ENCODE data around the gene TFDP1.

TFDP1 gene

GRCh38 chr13:113667771-113668490 lies 83.4 kb downstream of the TFDP1 start:
- no peak for DNase-seq (ENCODE audit: low spot score)
- TF ChIP-seq CTCF (conservative IDR thresholded peaks at IDR 0.05; ENCODE audit: low read depth), result no peak
- POLR2A ChIA-PET (ENCODE audit: low non-redundant PET), result no interaction called here
- no peak overlapping the region for H3K27ac ChIP-seq
- CTCF ChIA-PET, result interaction anchor here (0.6 to 1.1 kb wide), 2 partner anchors 57 to 77 kb away, joined by 3 to 4 read pairs; no protein-coding TSS in a partner anchor

- TF ChIP-seq CTCF (conservative IDR thresholded peaks at IDR 0.05; ENCODE audit: low read depth), result no peak
- DNase-seq (ENCODE audit: low spot score), result no peak
- CTCF ChIA-PET, result interaction anchor here (1.1 kb wide), 1 partner anchor 56 kb away, joined by 4 read pairs; no protein-coding TSS in a partner anchor
- H3K27ac ChIP-seq, result no peak overlapping the region
- POLR2A ChIA-PET (ENCODE audit: low non-redundant PET), result no interaction called here
Observed at GRCh38 chr13:113668491-113668971, 84.0 kb downstream of the TFDP1 start.

GRCh38 chr13:113669231-113669754 lies 84.7 kb downstream of the TFDP1 start:
- TF ChIP-seq CTCF (conservative IDR thresholded peaks at IDR 0.05; ENCODE audit: low read depth), result no peak
- no peak overlapping the region for H3K27ac ChIP-seq
- ChIA-PET CTCF (interaction anchor here (1.1 kb wide), 1 partner anchor 55 kb away, joined by 4 read pairs; no protein-coding TSS in a partner anchor), POLR2A (ENCODE audit: low non-redundant PET) (no interaction called here)
- DNase-seq (ENCODE audit: low spot score), result no peak

GRCh38 chr13:113669755-113670341 lies 85.3 kb downstream of the TFDP1 start:
- H3K27ac ChIP-seq, result no peak overlapping the region
- CTCF ChIA-PET, result no interaction called here
- TF ChIP-seq CTCF (conservative IDR thresholded peaks at IDR 0.05; ENCODE audit: low read depth), result no peak
- no peak for DNase-seq (ENCODE audit: low spot score)
- POLR2A ChIA-PET (ENCODE audit: low non-redundant PET), result no interaction called here

GRCh38 chr13:113670541-113670940 lies 86.0 kb downstream of the TFDP1 start:
- no peak for TF ChIP-seq CTCF (conservative IDR thresholded peaks at IDR 0.05; ENCODE audit: low read depth)
- CTCF ChIA-PET, result interaction anchor here (0.8 kb wide), 1 partner anchor 54 kb away, joined by 4 read pairs; no protein-coding TSS in a partner anchor
- no peak overlapping the region for H3K27ac ChIP-seq
- DNase-seq (ENCODE audit: low spot score), result no peak
- POLR2A ChIA-PET (ENCODE audit: low non-redundant PET), result no interaction called here

- POLR2A ChIA-PET (ENCODE audit: low non-redundant PET), result no interaction called here
- CTCF ChIA-PET, result interaction anchor here (0.7 to 0.8 kb wide), 2 partner anchors 22 to 53 kb away, joined by 3 to 4 read pairs; no protein-coding TSS in a partner anchor
- no peak for TF ChIP-seq CTCF (conservative IDR thresholded peaks at IDR 0.05; ENCODE audit: low read depth)
- H3K27ac ChIP-seq, result no peak overlapping the region
- DNase-seq (ENCODE audit: low spot score), result no peak
Observed at GRCh38 chr13:113671066-113672001, 86.8 kb downstream of the TFDP1 start.

Data from RWPE1 (cell line).